Stimulated activated CD8-positive, alpha-beta memory T cell treated with anti-CD3 and anti-CD28 coated beads, Interleukin-7, amount 100 ng/mL, for 1 hour (primary cell): ENCODE data around the gene GRAMD2B.
"Not testable (repeated sequence)": the region's sequence is repeated elsewhere in the genome, so short reads cannot be mapped to it uniquely, and the experiment has no call there.

Experiments
- DNase-seq, 2 donors: peaks; one replicate each; pipeline ENCODE4 v3.0.0-alpha.2; 2020; ENCODE audit warnings: low read depth in 2 of 2

GRAMD2B gene

GRCh38 chr5:126513703-126514102 lies 90.5 kb downstream of the GRAMD2B start:
- DNase-seq = no peak

GRCh38 chr5:126514131-126514557 lies 90.9 kb downstream of the GRAMD2B start:
- DNase-seq = no peak

GRCh38 chr5:126514558-126515141 lies 91.4 kb downstream of the GRAMD2B start:
- no peak for DNase-seq

- DNase-seq = no peak
Observed at GRCh38 chr5:126515337-126515736, 92.1 kb downstream of the GRAMD2B start.

- DNase-seq = no peak
Observed at GRCh38 chr5:126516133-126516532, 92.9 kb downstream of the GRAMD2B start.

GRCh38 chr5:126516852-126517251 lies 93.6 kb downstream of the GRAMD2B start:
- no peak for DNase-seq

GRCh38 chr5:126519223-126519622 lies 96.0 kb downstream of the GRAMD2B start:
- not testable (repeated sequence) for DNase-seq

GRCh38 chr5:126519637-126520592 lies 96.7 kb downstream of the GRAMD2B start:
- no peak for DNase-seq

- no peak for DNase-seq
Observed at GRCh38 chr5:126520593-126520953, 97.4 kb downstream of the GRAMD2B start.

- no peak for DNase-seq
Observed at GRCh38 chr5:126521130-126521529, 97.9 kb downstream of the GRAMD2B start.

- DNase-seq = no peak
Observed at GRCh38 chr5:126523818-126524510, 100.8 kb downstream of the GRAMD2B start.

GRCh38 chr5:126525630-126526245 lies 102.5 kb downstream of the GRAMD2B start:
- no peak for DNase-seq

GRCh38 chr5:126526493-126526892 lies 103.3 kb downstream of the GRAMD2B start:
- no peak for DNase-seq

GRCh38 chr5:126527158-126527557 lies 103.9 kb downstream of the GRAMD2B start:
- DNase-seq = no peak

- no peak for DNase-seq
Observed at GRCh38 chr5:126527892-126528291, 104.7 kb downstream of the GRAMD2B start.

- no peak for DNase-seq
Observed at GRCh38 chr5:126531543-126532120, 108.4 kb downstream of the GRAMD2B start.

GRCh38 chr5:126534553-126534952 lies 111.3 kb downstream of the GRAMD2B start:
- no peak for DNase-seq

- no peak for DNase-seq
Observed at GRCh38 chr5:126535856-126536545, 112.8 kb downstream of the GRAMD2B start.

- no peak for DNase-seq
Observed at GRCh38 chr5:126536874-126537273, 113.7 kb downstream of the GRAMD2B start.

- no peak for DNase-seq
Observed at GRCh38 chr5:126538579-126538978, 115.4 kb downstream of the GRAMD2B start.

- no peak for DNase-seq
Observed at GRCh38 chr5:126540631-126541030, 117.4 kb downstream of the GRAMD2B start.
